Panc1 (cell line): Measurements from ENCODE around the gene TSSC4. TPM values are rescaled to one million over a fixed set of nuclear protein-coding genes. Genes with fewer than 3 reads are reported as not detected.

Experiments used
- ATAC-seq: fragments of 200-7000 bp; cut with Tn5 transposase; 2 replicates; pipeline ENCODE4 v1.9.1; 2020; ENCODE audit warnings: mild to moderate bottlenecking, moderate library complexity
- BruUV-seq: library from RNA; stranded (reverse); fragments of 400-500 nt; replicated peaks from 2 replicates; lab custom pipeline; 2021; lab: Mats Ljungman, UMichigan
- CTCF ChIA-PET: fragments of 300-600 bp; sonication (Branson Sonifier 250); formaldehyde crosslinking; loops from one replicate; lab custom pipeline; 2022; ENCODE audit warnings: antibody characterized with exemption; lab: Charles Lee
- POLR2A ChIA-PET: fragments of 300-600 bp; sonication (Branson Sonifier 250); formaldehyde crosslinking; loops from one replicate; lab custom pipeline; 2022; ENCODE audit warnings: antibody characterized with exemption; lab: Charles Lee
- DNase-seq: peaks from one replicate; pipeline ENCODE4 v3.0.0-alpha.2; 2010; ENCODE audit warnings: low read depth, low spot score
- H3K27ac ChIP-seq: 2 replicates; pipeline ENCODE4 v1.5.1; 2011; ENCODE audit warnings: mild to moderate bottlenecking, low read length, inconsistent platforms
- H3K27me3 ChIP-seq: fragments of 200-500 bp; sonication (Bioruptor generic); 2 replicates; pipeline ENCODE4 v1.6.0; 2014; ENCODE audit warnings: low read length, inconsistent platforms; ENCODE audit not compliant: control insufficient read depth, insufficient read depth
- H3K36me3 ChIP-seq: fragments of 200-500 bp; sonication (Bioruptor generic); 2 replicates; pipeline ENCODE4 v1.5.1; 2014; ENCODE audit warnings: inconsistent platforms, mild to moderate bottlenecking, low read length, moderate library complexity; ENCODE audit not compliant: control insufficient read depth, insufficient read depth
- H3K4me1 ChIP-seq: 2 replicates; pipeline ENCODE4 v1.5.1; 2011; ENCODE audit warnings: inconsistent platforms, mild to moderate bottlenecking, low read length, moderate library complexity; ENCODE audit not compliant: control insufficient read depth, insufficient read depth
- H3K4me3 ChIP-seq, 2 experiments: 2 replicates each; pipeline ENCODE4 v1.5.1; 2011 to 2012; ENCODE audit warnings: low read depth in 2 of 2, low read length in 2 of 2, mild to moderate bottlenecking in 2 of 2, inconsistent platforms in 1 of 2, moderate library complexity in 1 of 2
- H3K9me3 ChIP-seq: fragments of 200-500 bp; sonication (Bioruptor generic); 2 replicates; pipeline ENCODE4 v1.5.1; 2014; ENCODE audit warnings: low read depth, mild to moderate bottlenecking, inconsistent platforms, low read length, moderate library complexity; ENCODE audit not compliant: control insufficient read depth, insufficient read depth
- CTCF ChIP-seq: fragments of 450-650 bp; IDR thresholded peaks from 2 replicates; pipeline ENCODE4 v1.5.1; 2017; ENCODE audit warnings: mild to moderate bottlenecking
- POLR2AphosphoS5 ChIP-seq: IDR thresholded peaks from 2 replicates; pipeline ENCODE4 v1.6.1; 2012; ENCODE audit warnings: mild to moderate bottlenecking, low read depth, low read length, moderate library complexity
- REST ChIP-seq, 2 experiments: IDR thresholded peaks; 2 replicates each; pipeline ENCODE4 v1.6.1; 2011 to 2012; ENCODE audit warnings: low read depth in 2 of 2, control low read depth in 1 of 2, low read length in 1 of 2, mild to moderate bottlenecking in 1 of 2, moderate library complexity in 1 of 2; ENCODE audit not compliant: insufficient read depth in 1 of 2
- SIN3A ChIP-seq: IDR thresholded peaks from 2 replicates; pipeline ENCODE4 v1.6.1; 2012; ENCODE audit warnings: low read depth, mild to moderate bottlenecking, low read length, moderate library complexity, borderline replicate concordance; ENCODE audit not compliant: insufficient read depth
- TCF7L2 ChIP-seq: IDR thresholded peaks from 2 replicates; pipeline ENCODE4 v1.6.1; 2011; ENCODE audit warnings: mild to moderate bottlenecking, low read depth, low read length, inconsistent platforms
- in situ Hi-C: cut with HindIII; loops from 2 replicates; pipeline ENCODE4 v1.10.0; 2016; ENCODE audit warnings: low sequenced_read_pairs, low pct_unique_long_range_greater_than_20kb
- intact Hi-C: fragments of 100-400 bp; cut with micrococcal nuclease; formaldehyde crosslinking; loops from one replicate; pipeline ENCODE4 v1.10.0; 2022; ENCODE audit not compliant: unreplicated experiment
- total RNA-seq: library from RNA; stranded (reverse); gene quantifications from one replicate; pipeline ENCODE4 v1.2.1, GENCODE V29; 2021; ENCODE audit not compliant: unreplicated experiment

Gene TSSC4
- total RNA-seq, 1 experiment from 2014 or later = 132 TPM

GRCh38 chr11:2443881-2444820, 43.6 kb downstream of the TSSC4 start, which contains the start of gene TRPM5:
Gene TRPM5, minus strand, starts transcription at chr11:2444514. Its CDS starts 21,478 bp downstream, at chr11:2423036.
- CTCF ChIA-PET = no interaction called here
- intact Hi-C loops = no loop called here
- no peak for TF ChIP-seq POLR2AphosphoS5
- TF ChIP-seq CTCF = no peak
- no peak for TF ChIP-seq REST (IDR thresholded peaks at IDR 0.05; ENCODE audit: insufficient read depth in 1 of 2, low read depth in 2 of 2, low read length in 1 of 2)
- no peak for TF ChIP-seq SIN3A
- no peak for TF ChIP-seq TCF7L2
- in situ Hi-C loops = no loop called here
- Histone ChIP-seq H3K4me1 (peaks cover 7% of the 10 kb centered on the region; the same call in 1 of the 2 replicates), H3K4me3 (peak within 1 kb of the TSS; percentile 17 to 28; a peak in 3 of 4 replicates), H3K27me3 (peaks cover 8% of the 10 kb centered on the region; the same call in 1 of the 2 replicates), H3K27ac (no peak within 1 kb of the TSS), H3K9me3 (no peaks in the 10 kb centered on the region), H3K36me3 (no peaks in the 10 kb centered on the region)
- no peak for DNase-seq
- POLR2A ChIA-PET = interaction anchor here (0.7 kb wide), 1 partner anchor 78 kb away, joined by 3 read pairs; no protein-coding TSS in a partner anchor
- no TSS peak for BruUV-seq
- no peak for ATAC-seq

- intact Hi-C loops (no loop called here), in situ Hi-C loops (no loop called here)
- ChIA-PET POLR2A (no interaction called here), CTCF (interaction anchor here (0.7 to 1.5 kb wide), 2 partner anchors 26 to 86 kb away, joined by 3 to 5 read pairs; no protein-coding TSS in a partner anchor)
- peak; percentile 84 for ATAC-seq
- peaks cover 11% of the 10 kb centered on the region; the same call in 1 of the 2 replicates for H3K27me3 ChIP-seq
- H3K9me3 ChIP-seq = no peaks in the 10 kb centered on the region
- TF ChIP-seq POLR2AphosphoS5 = no peak
- no peak for TF ChIP-seq REST (IDR thresholded peaks at IDR 0.05; ENCODE audit: insufficient read depth in 1 of 2, low read depth in 2 of 2, low read length in 1 of 2)
- TF ChIP-seq TCF7L2 = no peak
- TF ChIP-seq CTCF = no peak
- no peak for TF ChIP-seq SIN3A
- H3K4me1 ChIP-seq = peaks cover 7% of the 10 kb centered on the region; the same call in 1 of the 2 replicates
- no peak within 1 kb of the TSS for H3K27ac ChIP-seq
- no TSS peak for BruUV-seq
- H3K36me3 ChIP-seq = no peaks in the 10 kb centered on the region
- peak within 1 kb of the TSS; percentile 17 to 28; a peak in 3 of 4 replicates for H3K4me3 ChIP-seq
- DNase-seq = no peak
Observed at GRCh38 chr11:2444821-2445745, 44.5 kb downstream of the TSSC4 start, which contains the start of gene KCNQ1. Gene KCNQ1, plus strand, starts transcription at chr11:2445008. Its CDS starts 91 bp downstream, at chr11:2445099.
